ENCODE measurements around the gene TAF4.
"Not testable (repeated sequence)": the region's sequence is repeated elsewhere in the genome, so short reads cannot be mapped to it uniquely, and the experiment has no call there.

The TAF4 gene, protein sequence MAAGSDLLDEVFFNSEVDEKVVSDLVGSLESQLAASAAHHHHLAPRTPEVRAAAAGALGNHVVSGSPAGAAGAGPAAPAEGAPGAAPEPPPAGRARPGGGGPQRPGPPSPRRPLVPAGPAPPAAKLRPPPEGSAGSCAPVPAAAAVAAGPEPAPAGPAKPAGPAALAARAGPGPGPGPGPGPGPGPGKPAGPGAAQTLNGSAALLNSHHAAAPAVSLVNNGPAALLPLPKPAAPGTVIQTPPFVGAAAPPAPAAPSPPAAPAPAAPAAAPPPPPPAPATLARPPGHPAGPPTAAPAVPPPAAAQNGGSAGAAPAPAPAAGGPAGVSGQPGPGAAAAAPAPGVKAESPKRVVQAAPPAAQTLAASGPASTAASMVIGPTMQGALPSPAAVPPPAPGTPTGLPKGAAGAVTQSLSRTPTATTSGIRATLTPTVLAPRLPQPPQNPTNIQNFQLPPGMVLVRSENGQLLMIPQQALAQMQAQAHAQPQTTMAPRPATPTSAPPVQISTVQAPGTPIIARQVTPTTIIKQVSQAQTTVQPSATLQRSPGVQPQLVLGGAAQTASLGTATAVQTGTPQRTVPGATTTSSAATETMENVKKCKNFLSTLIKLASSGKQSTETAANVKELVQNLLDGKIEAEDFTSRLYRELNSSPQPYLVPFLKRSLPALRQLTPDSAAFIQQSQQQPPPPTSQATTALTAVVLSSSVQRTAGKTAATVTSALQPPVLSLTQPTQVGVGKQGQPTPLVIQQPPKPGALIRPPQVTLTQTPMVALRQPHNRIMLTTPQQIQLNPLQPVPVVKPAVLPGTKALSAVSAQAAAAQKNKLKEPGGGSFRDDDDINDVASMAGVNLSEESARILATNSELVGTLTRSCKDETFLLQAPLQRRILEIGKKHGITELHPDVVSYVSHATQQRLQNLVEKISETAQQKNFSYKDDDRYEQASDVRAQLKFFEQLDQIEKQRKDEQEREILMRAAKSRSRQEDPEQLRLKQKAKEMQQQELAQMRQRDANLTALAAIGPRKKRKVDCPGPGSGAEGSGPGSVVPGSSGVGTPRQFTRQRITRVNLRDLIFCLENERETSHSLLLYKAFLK

GRCh38 chr20:62065674-62066338 is at the start of gene TAF4:
TAF4 (minus strand) TSS chr20:62065881; CDS start chr20:62065810, 71 bp downstream.
- peak; percentile 79 for DNase-seq

- no peak for DNase-seq
These were observed 49.2 kb upstream of the TAF4 start for GRCh38 chr20:62114894-62115293.

GRCh38 chr20:62112368-62112767 is 46.7 kb upstream of the TAF4 start:
- DNase-seq = no peak

- no peak for DNase-seq
These were observed 45.5 kb upstream of the TAF4 start for GRCh38 chr20:62111148-62111547.

GRCh38 chr20:62105592-62105991 is 39.9 kb upstream of the TAF4 start:
- DNase-seq = no peak

- no peak for DNase-seq
These were observed 39.2 kb upstream of the TAF4 start for GRCh38 chr20:62104791-62105345.

GRCh38 chr20:62104234-62104789 is 38.6 kb upstream of the TAF4 start:
- DNase-seq = no peak

DNA sequence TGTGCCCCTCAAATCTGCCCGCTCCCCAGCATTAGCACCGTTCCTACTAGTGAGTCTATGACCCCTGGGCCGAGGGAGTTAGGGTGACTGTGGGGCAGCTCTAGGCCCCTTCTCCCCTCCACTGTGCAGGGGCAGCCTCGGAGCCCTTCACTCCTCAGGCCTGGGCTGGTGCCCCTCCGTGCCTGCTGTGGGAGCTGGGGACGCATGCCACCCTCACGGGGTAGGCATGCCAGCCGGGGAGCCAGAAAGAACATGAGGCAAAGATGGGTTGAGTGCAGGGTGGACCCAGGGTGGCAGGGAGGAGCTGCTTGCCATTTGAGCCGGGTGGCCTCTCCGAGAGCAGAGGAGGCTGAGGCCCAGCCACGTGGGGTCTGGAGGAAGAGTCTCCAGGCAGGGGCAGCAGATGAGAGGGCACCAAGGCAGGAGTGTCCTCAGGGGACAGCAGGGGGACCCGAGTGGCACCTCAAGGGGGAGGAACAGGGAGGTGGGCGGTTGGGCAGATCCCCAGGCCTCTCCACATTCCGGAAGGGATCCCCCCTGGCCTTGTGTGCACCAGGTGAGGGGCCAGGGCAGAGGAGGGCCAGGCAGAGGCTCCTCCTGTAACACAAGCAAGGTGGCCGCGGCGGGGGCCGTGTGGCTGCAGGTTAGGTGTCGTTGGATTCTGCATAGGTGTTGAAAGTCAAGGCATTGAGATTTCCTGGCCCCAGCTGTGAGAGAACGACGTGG is 38.0 kb upstream of the TAF4 start:
- DNase-seq = no peak

DNA sequence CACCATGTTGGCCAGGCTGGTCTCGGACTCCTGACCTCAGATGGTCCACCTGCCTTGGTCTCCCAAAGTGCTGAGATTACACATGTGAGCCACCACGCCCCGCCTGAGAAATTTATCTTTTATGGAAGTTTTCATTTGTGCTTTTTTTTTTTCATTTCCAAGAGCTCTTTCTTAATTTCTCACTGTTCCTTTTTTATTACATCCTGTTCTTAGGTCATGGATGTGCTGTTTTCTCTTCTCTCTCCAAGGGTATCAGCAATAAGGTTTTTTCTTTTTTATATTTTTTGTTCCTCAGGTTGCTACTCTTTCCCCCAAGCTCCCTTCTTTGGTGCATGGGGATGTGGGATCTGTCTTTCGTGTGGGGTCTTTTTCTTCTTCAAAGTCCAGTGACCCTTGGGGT is 35.4 kb upstream of the TAF4 start:
- DNase-seq = no peak

DNA sequence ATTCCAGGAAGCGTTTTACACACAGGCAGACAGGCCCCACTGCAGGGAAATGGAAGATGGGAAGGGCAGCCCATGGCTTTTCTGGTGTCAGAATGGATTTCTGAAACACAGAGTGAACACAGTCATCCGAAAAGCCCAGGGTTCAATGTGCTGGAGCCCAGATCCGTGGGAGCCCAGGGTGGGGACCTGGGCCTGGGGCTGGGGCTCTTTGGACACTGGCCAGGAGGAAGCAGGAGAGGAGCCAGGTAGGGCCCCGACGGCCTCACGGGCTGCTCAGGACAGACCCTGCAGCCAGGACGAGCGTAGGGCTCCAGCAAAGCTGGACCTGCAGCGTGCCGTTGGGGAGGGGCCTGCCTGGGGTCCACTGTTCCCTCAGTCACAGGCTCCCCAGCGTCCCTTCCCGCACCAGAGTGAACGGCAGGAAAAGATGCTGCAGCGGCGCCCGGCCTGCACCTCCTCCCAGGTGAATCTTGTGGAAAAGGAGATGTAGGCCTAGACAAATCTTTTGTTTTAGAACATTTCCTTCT is 32.3 kb upstream of the TAF4 start:
- no peak for DNase-seq

- DNase-seq = no peak
These were observed 31.0 kb upstream of the TAF4 start for GRCh38 chr20:62096421-62097380.

GRCh38 chr20:62089393-62089792 is 23.7 kb upstream of the TAF4 start:
- no peak for DNase-seq

- DNase-seq = no peak
These were observed 22.8 kb upstream of the TAF4 start for GRCh38 chr20:62088258-62089127.

DNA sequence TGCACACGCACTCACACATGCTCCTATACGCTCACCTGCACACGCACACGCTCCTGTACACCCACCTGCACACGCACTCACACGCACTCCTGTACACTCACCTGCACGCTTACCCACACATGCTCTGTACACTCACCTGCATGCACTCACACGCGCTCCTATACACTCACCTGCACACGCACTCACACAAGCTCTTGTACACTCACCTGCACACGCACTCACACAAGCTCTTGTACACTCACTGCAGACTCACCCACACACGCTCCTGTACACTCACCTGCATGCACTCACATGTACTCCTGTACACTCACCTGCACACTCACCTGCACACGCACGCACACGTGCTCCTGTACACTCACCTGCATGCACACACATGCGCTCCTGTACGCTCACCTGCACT is 22.0 kb upstream of the TAF4 start:
- no peak for DNase-seq

- no peak for DNase-seq
These were observed 21.5 kb upstream of the TAF4 start for GRCh38 chr20:62087227-62087626.

GRCh38 chr20:62085206-62085605 is 19.5 kb upstream of the TAF4 start:
- DNase-seq = no peak

DNA sequence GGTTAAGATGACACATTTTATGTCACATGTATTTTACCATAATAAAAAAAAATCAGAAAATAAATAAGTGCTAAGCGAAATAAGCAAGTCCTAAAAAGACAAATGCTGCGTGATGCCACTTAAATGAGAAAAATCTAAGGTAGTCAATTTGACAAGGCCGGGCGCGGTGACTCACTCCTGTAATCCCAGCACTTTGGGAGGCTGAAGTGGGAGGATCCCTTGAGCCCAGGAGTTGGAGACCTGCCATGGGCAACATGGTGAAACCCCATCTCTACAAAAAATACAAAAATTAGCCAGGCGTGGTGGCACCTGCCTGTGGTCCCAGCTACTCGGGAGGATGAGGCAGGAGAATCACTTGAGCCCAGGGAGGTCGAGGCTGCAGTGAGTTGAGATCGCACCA is 18.5 kb upstream of the TAF4 start:
- DNase-seq = not testable (repeated sequence)

- DNase-seq = no peak
These were observed 17.6 kb upstream of the TAF4 start for GRCh38 chr20:62083312-62083711.

Measured in NCI-H2227 treated with DMSO at 0.1 percent for 48 hours (cell line).